Lower leg skin (tissue), 3 donors: ENCODE results near the gene DLG2.

Experiments
- CTCF ChIP-seq, 3 donors: fragments of 450-650 bp; IDR thresholded peaks; one replicate each; pipeline ENCODE4 v1.5.1; 2016; ENCODE audit warnings: antibody characterized with exemption in 3 of 3, mild to moderate bottlenecking in 3 of 3, moderate library complexity in 2 of 3
- POLR2A ChIP-seq, 2 donors: fragments of 450-650 bp; IDR thresholded peaks; one replicate each; pipeline ENCODE4 v1.6.1; 2016 to 2017; ENCODE audit warnings: antibody characterized with exemption in 2 of 2, mild to moderate bottlenecking in 1 of 2, moderate library complexity in 1 of 2

- TF ChIP-seq POLR2A (IDR thresholded peaks at IDR 0.05), result no peak
- TF ChIP-seq CTCF (IDR thresholded peaks at IDR 0.05), result no peak
Measured at GRCh38 chr11:84830372-84830771, 796.8 kb downstream of the DLG2 start.
